Left forelimb (tissue), 1 donor: ENCODE measurements around the gene DNAJC22.
A peak's percentile ranks its signal among the peaks of the same experiment; 100 is the strongest.

Source experiments
- DNase-seq: peaks from one replicate; pipeline ENCODE4 v3.0.0-alpha.2; 2018; ENCODE audit warnings: low spot score

The DNAJC22 gene

DNA sequence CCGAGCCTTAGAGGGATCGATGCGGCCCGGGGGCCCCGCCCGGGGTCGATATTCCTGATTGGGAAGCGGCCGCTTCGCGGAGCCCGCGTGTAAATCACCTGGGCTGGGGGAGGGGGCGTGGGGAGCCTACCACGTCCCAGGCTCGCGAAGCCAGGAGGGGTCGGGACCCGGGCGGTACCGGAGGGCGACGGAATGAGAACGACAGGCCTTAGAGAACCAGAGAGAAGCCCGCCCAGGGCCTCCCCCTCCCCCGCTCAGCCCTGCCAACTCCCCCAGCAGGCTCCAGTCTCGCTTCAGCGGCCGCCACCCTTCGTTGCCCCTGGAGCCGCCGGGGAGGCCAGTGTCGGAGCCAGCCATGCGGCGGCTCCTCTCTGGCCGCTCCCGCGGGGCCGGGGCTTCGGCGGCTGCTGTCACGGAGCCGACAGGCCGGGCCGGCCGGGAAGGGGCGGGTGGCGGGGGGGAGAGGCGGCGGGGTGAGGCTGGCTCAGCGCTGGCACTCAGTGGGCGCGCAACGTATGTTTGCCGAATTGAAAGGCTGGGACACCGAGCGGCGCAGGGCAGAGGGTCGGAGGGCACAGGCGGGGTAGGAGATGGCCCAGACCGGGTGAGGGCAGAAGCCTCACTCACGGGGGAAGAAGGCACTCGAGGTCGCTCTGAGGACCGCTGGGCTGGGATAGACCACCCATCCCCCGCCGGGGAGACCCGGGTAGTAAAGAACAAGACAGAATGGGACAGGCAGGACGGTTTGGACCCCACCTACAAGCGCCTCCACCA is 1.4 kb upstream of the DNAJC22 start:
- DNase-seq, result no peak

DNA sequence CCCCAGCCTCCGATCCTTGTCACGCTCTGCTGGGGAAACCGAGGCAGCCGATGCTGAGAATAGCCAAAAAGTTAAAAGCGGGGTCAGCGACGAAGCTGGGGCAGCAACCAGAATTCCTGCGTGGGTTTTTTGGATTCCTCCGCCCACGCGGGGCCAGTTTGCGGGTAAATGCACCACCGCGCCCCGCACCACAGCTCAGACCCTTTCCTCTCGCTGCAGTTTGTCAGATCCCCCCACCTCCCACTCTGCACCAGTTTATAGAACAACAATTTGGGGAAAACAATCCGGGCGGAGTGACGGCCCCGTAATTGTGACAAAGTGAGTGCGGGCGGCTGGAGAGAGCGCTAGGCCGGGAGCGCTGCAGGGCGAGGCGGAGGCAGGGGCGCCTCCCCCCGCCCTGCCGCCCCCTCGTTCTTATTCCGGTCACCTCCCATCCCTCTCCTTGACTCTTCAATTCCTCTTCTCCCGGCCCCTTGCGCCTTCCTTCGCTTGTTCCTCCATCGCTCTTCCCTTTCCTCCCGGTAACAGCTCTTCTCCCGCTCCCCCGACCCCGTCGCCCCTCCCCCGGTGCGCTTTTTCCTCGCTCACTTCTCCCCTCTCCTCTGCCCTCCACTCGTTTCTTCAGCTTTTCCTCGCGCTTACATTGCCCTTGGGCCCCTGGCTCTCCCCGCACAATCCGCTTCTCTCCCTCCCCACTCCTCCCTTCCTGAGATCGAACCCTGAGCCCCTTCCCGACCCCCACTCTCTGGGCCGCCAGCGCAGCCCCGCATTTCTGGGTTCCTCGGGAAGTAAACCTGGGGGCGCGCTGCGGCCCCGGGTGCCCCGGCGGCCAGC is 646 bp upstream of the DNAJC22 start:
- no peak for DNase-seq

- no peak for DNase-seq
Measured at GRCh38 chr12:49347311-49348193, 864 bp downstream of the DNAJC22 start.

- DNase-seq, result no peak
Measured at GRCh38 chr12:49348781-49349180, 2.1 kb downstream of the DNAJC22 start.

DNA sequence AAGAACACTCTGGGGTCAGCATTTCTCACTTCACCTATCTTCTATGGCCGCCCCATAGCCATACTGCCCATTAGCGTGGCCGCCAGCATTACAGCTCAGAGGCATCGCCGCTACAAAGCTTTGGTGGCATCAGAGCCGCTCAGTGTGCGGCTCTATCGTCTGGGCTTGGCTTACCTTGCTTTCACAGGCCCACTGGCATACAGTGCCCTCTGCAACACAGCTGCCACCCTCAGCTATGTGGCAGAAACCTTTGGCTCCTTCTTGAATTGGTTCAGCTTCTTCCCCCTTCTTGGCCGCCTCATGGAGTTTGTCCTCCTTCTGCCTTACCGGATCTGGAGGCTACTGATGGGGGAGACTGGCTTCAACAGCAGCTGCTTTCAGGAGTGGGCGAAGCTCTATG is 2.6 kb downstream of the DNAJC22 start:
- no peak for DNase-seq

- DNase-seq, result no peak
Measured at GRCh38 chr12:49352351-49352750, 5.7 kb downstream of the DNAJC22 start.

- no peak for DNase-seq
Measured at GRCh38 chr12:49355913-49356312, 9.2 kb downstream of the DNAJC22 start.

- DNase-seq, result no peak
Measured at GRCh38 chr12:49357103-49357678, 10.5 kb downstream of the DNAJC22 start.

- no peak for DNase-seq
Measured at GRCh38 chr12:49358483-49359141, 11.9 kb downstream of the DNAJC22 start.

DNA sequence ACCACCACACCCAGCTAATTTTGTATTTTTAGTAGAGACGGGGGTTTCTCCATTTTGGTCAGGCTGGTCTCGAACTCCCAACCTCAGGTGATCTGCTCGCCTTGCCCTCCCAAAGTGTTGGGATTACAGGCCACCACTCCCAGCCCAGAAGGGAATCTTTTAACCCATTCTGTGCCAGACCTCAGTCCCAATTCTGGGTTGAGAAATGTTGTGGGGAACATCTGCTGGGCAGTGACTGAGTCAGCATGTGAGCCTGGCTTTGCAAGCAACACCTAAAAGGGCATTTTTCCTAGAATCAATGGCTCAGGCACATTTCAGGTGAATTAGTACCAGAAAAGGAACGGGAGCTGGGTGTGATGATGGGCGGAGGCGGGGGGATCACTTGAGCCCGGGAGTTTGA is 13.0 kb downstream of the DNAJC22 start:
- DNase-seq, result no peak

DNA sequence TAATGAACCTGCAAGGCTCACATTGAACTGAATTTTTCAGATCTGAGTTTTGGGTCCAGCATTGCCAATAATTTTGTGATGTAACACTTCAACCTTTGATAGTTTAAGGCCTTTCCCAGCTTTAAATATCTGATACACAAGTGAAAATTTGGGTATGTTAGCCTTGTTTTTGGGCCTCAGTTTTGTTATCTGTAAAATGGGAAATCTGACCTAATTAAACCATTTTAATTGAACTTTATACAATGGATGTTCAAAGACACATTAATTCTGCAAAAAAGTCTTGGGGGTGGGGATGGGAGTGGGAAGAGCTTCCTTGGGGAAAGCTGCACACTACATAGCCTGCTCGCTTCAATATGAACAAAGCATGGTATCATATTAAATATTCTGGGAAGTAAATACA is 15.4 kb downstream of the DNAJC22 start:
- no peak for DNase-seq

GRCh38 chr12:49364989-49365388 is 18.3 kb downstream of the DNAJC22 start:
- no peak for DNase-seq

GRCh38 chr12:49365542-49365941 is 18.9 kb downstream of the DNAJC22 start:
- no peak for DNase-seq

DNA sequence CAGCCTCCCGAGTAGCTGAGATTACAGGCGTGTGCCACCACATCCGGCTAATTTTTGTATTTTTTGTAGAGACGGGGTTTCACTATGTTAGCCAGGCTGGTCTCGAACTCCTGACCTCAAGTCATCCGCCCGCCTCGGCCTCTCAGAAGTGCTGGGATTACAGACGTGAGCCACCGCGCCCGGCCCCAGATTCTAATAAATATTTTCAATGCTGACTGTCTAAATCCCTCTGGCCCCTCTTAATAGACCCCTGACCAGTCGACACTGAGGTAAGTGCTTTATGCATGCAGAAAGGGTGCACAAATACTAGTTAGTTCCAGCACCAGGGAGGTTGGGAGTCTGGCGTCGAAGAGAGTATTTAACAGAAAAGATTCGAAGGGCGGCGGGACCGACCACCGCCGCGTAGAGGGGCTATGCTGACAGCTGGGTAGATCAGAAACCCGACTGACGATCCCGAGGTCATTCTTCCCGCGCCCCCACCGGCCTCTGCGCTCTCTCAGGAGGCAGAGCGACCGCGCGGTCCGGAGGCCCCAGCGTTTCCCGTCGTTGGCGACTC is 19.5 kb downstream of the DNAJC22 start:
- no peak for DNase-seq

DNA sequence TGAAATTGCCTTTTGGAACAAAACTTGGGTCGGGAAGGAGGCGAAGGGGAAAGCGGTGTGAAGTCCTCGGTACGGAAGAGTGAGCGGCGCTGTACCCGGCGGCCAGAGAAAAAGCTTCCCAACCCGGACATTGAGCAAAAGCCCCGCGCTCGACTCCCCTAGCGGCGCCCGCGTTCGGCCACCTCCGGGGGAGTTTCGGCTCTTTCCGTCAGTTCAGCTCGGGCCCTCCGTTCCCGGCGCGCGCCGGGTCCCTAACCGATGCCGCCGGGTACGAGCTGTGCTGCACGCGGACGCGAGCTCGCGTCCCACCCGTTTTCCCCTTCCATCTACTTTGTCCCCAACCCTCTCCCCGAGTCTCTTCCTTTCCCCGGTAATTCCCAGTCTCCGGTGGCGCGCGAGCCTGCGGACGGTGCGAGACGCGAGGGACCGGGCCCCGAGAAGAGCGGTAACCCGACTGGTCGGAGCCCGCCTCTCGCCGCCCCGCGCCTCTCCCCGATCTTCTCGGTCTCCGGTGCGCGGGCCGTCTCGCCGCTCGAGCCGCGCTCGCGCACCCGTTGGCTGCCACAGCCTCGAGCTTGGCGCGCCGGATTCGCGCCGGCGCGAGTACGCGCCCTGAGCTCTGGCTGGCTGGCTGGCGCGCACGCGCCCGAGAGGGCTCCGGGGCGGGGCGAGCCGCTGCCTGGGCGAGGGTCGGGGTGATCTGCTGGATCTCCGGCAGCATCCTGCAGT is 20.1 kb downstream of the DNAJC22 start:
- peak; percentile 98 for DNase-seq

- DNase-seq, result no peak
Measured at GRCh38 chr12:49367381-49368239, 20.9 kb downstream of the DNAJC22 start, which contains the start of gene SPATS2. SPATS2 (plus strand) TSS chr12:49367462; CDS start chr12:49461013, 93,551 bp downstream.

- no peak for DNase-seq
Measured at GRCh38 chr12:49368240-49368600, 21.5 kb downstream of the DNAJC22 start.

DNA sequence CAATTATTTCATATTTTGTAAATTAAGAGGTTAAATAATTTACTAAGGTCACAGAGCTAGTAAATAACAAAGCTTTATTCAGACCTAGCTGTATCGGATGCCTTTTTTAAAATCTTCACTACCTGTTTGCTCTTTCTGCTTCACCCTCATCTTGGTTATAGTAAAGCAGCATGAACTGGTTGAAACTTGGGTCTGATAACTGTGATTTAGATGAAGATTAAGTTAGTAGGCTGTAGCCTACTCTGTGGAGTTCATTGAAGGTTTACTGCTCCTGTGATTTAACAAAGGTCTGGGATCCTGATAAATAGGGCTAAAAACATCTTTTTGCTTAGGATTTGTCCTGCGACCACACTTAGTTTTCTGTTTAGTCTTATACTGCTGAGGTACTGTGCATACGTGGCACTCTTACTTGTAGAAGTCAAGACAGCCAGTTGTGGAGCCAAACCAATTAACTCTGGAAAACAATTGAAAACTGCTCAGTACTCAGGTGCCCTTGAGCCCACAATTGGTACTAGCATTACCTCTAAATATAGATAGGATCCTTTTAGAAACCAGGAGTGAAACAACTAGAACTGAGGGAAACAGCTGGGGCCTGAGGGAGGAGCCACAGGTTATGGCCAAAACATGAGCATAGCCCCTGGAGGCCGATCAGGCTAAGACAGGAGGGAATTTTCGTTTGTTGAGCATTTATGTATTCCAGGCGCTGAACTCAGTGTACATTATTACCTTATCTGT is 22.9 kb downstream of the DNAJC22 start:
- no peak for DNase-seq

- DNase-seq, result no peak
Measured at GRCh38 chr12:49370539-49370938, 23.9 kb downstream of the DNAJC22 start.
